HepG2 (cell line): ENCODE measurements around the gene ST3GAL4. TPM values are rescaled to one million over a fixed set of nuclear protein-coding genes. Genes with fewer than 3 reads are reported as not detected.
A peak's percentile ranks its signal among the peaks of the same experiment; 100 is the strongest.

ENCODE experiments used
- ATAC-seq: fragments of 200-7000 bp; cut with Tn5 transposase; 3 replicates; pipeline ENCODE4 v1.9.1; 2020; ENCODE audit warnings: mild to moderate bottlenecking, moderate library complexity
- BruUV-seq: library from RNA; stranded (reverse); fragments of 400-500 nt; replicated peaks from 2 replicates; lab custom pipeline; 2021; lab: Mats Ljungman, UMichigan
- CTCF ChIA-PET: fragments of 300-600 bp; formaldehyde crosslinking; extraction: SDS; loops from one replicate; lab custom pipeline; 2021; ENCODE audit warnings: low total read pairs, inconsistent platforms, low intra/inter-chr PET ratio; lab: Yijun Ruan, JAX
- POLR2A ChIA-PET: fragments of 350-600 bp; sonication (Branson Sonifier 250); formaldehyde crosslinking; loops from one replicate; lab custom pipeline; 2020; ENCODE audit warnings: antibody characterized with exemption, inconsistent platforms; lab: Yijun Ruan, JAX
- DNase-seq: peaks from one replicate; pipeline ENCODE4 v3.0.0-alpha.2; 2015; ENCODE audit warnings: low spot score
- FAIRE-seq: peaks from 3 replicates; lab custom pipeline; 2011; peaks lifted over from hg19 to GRCh38; lab: Jason Lieb, UNC
- H2AFZ ChIP-seq: one replicate; pipeline ENCODE4 v1.6.1; 2011; ENCODE audit warnings: low read length, inconsistent platforms
- H3K27ac ChIP-seq: fragments of 300-600 bp; 3 replicates; pipeline ENCODE4 v1.8.0; 2011; ENCODE audit warnings: mixed run types, mild to moderate bottlenecking, mixed read lengths, low read length, inconsistent platforms; ENCODE audit not compliant: insufficient read depth; ENCODE audit errors: extremely low read length
- H3K27me3 ChIP-seq, 2 experiments: fragments of 200-600 bp in 1 of 2; 2 replicates in 1 of 2; 3 replicates in 1 of 2; pipeline versions ENCODE4 v1.6.0 to v1.8.0; 2011; ENCODE audit warnings: low read length in 2 of 2, mild to moderate bottlenecking in 2 of 2, moderate library complexity in 2 of 2, inconsistent platforms in 1 of 2; ENCODE audit not compliant: insufficient read depth in 2 of 2, control insufficient read depth in 1 of 2
- H3K36me3 ChIP-seq, 2 experiments: fragments of 200-600 bp in 1 of 2; replicated peaks in 1 of 2; 2 replicates in 1 of 2; 3 replicates in 1 of 2; pipeline versions ENCODE4 v1.5.1 to v1.8.0; 2011; ENCODE audit warnings: low read length in 2 of 2, inconsistent platforms in 1 of 2; ENCODE audit not compliant: insufficient read depth in 2 of 2, control insufficient read depth in 1 of 2
- H3K4me1 ChIP-seq: 2 replicates; pipeline ENCODE4 v1.5.1; 2012; ENCODE audit warnings: low read length, inconsistent platforms; ENCODE audit not compliant: insufficient read depth
- H3K4me2 ChIP-seq: 2 replicates; pipeline ENCODE4 v1.6.0; 2011; ENCODE audit warnings: low read depth, low read length, inconsistent platforms
- H3K4me3 ChIP-seq, 3 experiments: fragments of 200-600 bp in 1 of 3; sonication (generic), shearing (Covaris generic) in 1 of 3; replicated peaks in 1 of 3; 2 replicates each; pipeline ENCODE4 v1.5.1; 2011 to 2016; ENCODE audit warnings: low read length in 3 of 3, inconsistent platforms in 2 of 3, low read depth in 2 of 3, mild to moderate bottlenecking in 2 of 3, control low read depth in 1 of 3, mixed read lengths in 1 of 3; ENCODE audit not compliant: insufficient read depth in 1 of 3
- H3K79me2 ChIP-seq: one replicate; pipeline ENCODE4 v1.6.1; 2011; ENCODE audit warnings: low read length, inconsistent platforms; ENCODE audit not compliant: insufficient read depth
- H3K9ac ChIP-seq: 2 replicates; pipeline ENCODE4 v1.6.0; 2011; ENCODE audit warnings: mild to moderate bottlenecking, low read depth, low read length, inconsistent platforms; ENCODE audit not compliant: insufficient read depth
- H3K9me3 ChIP-seq: 2 replicates; pipeline ENCODE4 v1.5.1; 2012; ENCODE audit warnings: mild to moderate bottlenecking, low read length
- H4K20me1 ChIP-seq: 2 replicates; pipeline ENCODE4 v1.6.0; 2011; ENCODE audit warnings: inconsistent platforms, mild to moderate bottlenecking, low read length, moderate library complexity; ENCODE audit not compliant: insufficient read depth
- MNT ChIP-seq: fragments of 450-650 bp; IDR thresholded peaks from 2 replicates; pipeline ENCODE4 v1.6.1; 2016
- TERF1 ChIP-seq: sonication (generic); formaldehyde crosslinking; IDR thresholded peaks from 2 replicates; pipeline ENCODE4 v1.8.0; 2022; ENCODE audit warnings: mild to moderate bottlenecking, missing genetic modification reagents, moderate library complexity
- ZMYM3 ChIP-seq: sonication (generic); formaldehyde crosslinking; IDR thresholded peaks from 2 replicates; pipeline ENCODE4 v1.5.1; 2020; ENCODE audit warnings: mild to moderate bottlenecking, missing genetic modification reagents
- ZNF768 ChIP-seq: sonication (generic); formaldehyde crosslinking; IDR thresholded peaks from 2 replicates; pipeline ENCODE4 v1.4.0; 2020; ENCODE audit warnings: missing genetic modification reagents
- WGBS: methylation state at CpG from one replicate; pipeline ENCODE4 v1.1.6; 2017; ENCODE audit warnings: low lambda C conversion rate; 5-methylcytosine and 5-hydroxymethylcytosine counted together
- in situ Hi-C: cut with HindIII; loops from 2 replicates; pipeline ENCODE4 v1.10.0; 2017; ENCODE audit warnings: low pct_unique_long_range_greater_than_20kb; ENCODE audit not compliant: extremely low pct_ligation_motif_present
- intact Hi-C: fragments of 100-400 bp; cut with micrococcal nuclease; formaldehyde crosslinking; loops from one replicate; pipeline ENCODE4 v1.10.0; 2022; ENCODE audit not compliant: unreplicated experiment
- polyA plus RNA-seq, 8 experiments: library from polyadenylated mRNA; depleted of rRNA in 3 of 8; stranded (reverse) in 7 of 8; unstranded in 1 of 8; fragments of >200 nt; fragmentation: Illumina TruSeq in 4 of 8; extraction: Trizol in 4 of 8; gene quantifications; 2 replicates each; pipeline versions ENCODE4 v1.2.1 to v1.2.3, GENCODE V29; 2011 to 2016; ENCODE audit warnings: low read depth in 4 of 8, missing spikeins in 1 of 8, mixed read lengths in 1 of 8; ENCODE audit not compliant: insufficient read depth in 1 of 8
- total RNA-seq, 5 experiments: library from RNA; depleted of rRNA; stranded (reverse); fragments of >200 nt; fragmentation: Illumina TruSeq; extraction: Trizol; gene quantifications; 2 replicates each; pipeline ENCODE4 v1.2.3, GENCODE V29; 2016; ENCODE audit warnings: low read depth in 1 of 5

ST3GAL4 gene
- total and polyA plus RNA-seq, 2 of the 13 experiments (the other 11 are each of a cell fraction or from before 2014, with no cell fraction given): 9.1 to 13.3 TPM

GRCh38 chr11:126432065-126432461 is 76.6 kb downstream of the ST3GAL4 start:
- no peak overlapping the region for H3K4me2 ChIP-seq
- no peak overlapping the region for H3K27ac ChIP-seq
- in situ Hi-C loops: loop anchor here (10.0 to 25.0 kb wide), 2 partner anchors 913 to 1730 kb away; no protein-coding TSS in a partner anchor
- H3K9ac ChIP-seq: no peak overlapping the region
- DNase-seq (no peak), FAIRE-seq (no peak), ATAC-seq (no peak)
- H3K36me3 ChIP-seq: no peaks in the 10 kb centered on the region
- H3K4me1 ChIP-seq: peaks cover 6% of the 10 kb centered on the region
- WGBS: 11% methylated on average over 3 of the region's 3 CpGs
- H2AFZ ChIP-seq: no peak overlapping the region
- no peaks in the 10 kb centered on the region for H4K20me1 ChIP-seq
- TF ChIP-seq ZNF768 (CRISPR knock-in tag) (0 out of 2 replicates have a peak, but pooled peaks have one; percentile 47), TERF1 (CRISPR knock-in tag) (no peak)
- H3K4me3 ChIP-seq: no peak overlapping the region
- CTCF ChIA-PET: no interaction called here
- H3K27me3 ChIP-seq: peaks cover 0 to 7% of the 10 kb centered on the region in 2 experiments; a peak in 2 of 5 replicates
- POLR2A ChIA-PET: interaction anchor here (1.6 kb wide), 1 partner anchor 128 kb away, joined by 4 read pairs; the partner anchor contains the start of gene DCPS
- H3K79me2 ChIP-seq: no peaks in the 10 kb centered on the region
- intact Hi-C loops: no loop called here
- H3K9me3 ChIP-seq: no peaks in the 10 kb centered on the region
- no TSS peak for BruUV-seq

DNA sequence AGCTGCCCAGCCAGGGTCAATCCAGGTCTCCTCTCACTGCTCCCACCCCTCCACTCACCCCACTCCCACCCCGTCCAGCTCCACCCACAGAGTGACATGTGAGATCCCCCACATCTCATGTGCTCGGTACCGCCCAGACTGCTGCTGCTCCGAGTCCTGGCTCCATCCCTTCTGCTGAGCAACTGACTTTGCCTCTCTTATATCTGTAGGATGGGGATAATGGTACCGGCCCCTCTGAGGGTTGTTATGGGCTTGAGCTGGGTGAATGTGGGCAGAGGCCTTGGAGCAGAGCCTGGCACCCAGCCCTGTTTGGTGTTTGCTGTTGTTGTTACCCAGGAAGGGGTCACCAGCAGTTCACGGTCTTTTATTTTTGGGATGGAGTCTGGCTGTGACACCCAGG is 77.0 kb downstream of the ST3GAL4 start:
- intact Hi-C loops: no loop called here
- 69% methylated on average over 5 of the region's 6 CpGs for WGBS
- DNase-seq: no peak
- Histone ChIP-seq H3K27ac (no peak overlapping the region), H3K36me3 (no peaks in the 10 kb centered on the region), H3K9ac (no peak overlapping the region), H3K4me2 (no peak overlapping the region), H2AFZ (no peak overlapping the region), H3K9me3 (no peaks in the 10 kb centered on the region), H4K20me1 (no peaks in the 10 kb centered on the region), H3K4me1 (0 out of 2 replicates have a peak, but pooled peaks cover under 1% of the 10 kb centered on the region), H3K79me2 (no peaks in the 10 kb centered on the region), H3K4me3 (no peak overlapping the region), H3K27me3 (peaks cover 0 to 7% of the 10 kb centered on the region in 2 experiments; a peak in 2 of 5 replicates)
- no TSS peak for BruUV-seq
- in situ Hi-C loops: loop anchor here (10.0 to 25.0 kb wide), 2 partner anchors 912 to 1730 kb away; no protein-coding TSS in a partner anchor
- ATAC-seq: no peak
- TF ChIP-seq ZMYM3: no peak
- TF ChIP-seq MNT: peak; percentile 54; the same call in 1 of the 2 replicates
- no peak for FAIRE-seq
- POLR2A ChIA-PET: interaction anchor here (1.6 kb wide), 1 partner anchor 129 kb away, joined by 4 read pairs; the partner anchor contains the start of gene DCPS
- CTCF ChIA-PET: interaction anchor here (0.6 kb wide), 1 partner anchor 1088 kb away, joined by 3 read pairs; no protein-coding TSS in a partner anchor
